IMR-90 (cell line): ENCODE data around the gene ABHD6. TPM values are rescaled to one million over a fixed set of nuclear protein-coding genes. Genes with fewer than 3 reads are reported as not detected.

Experiments used
- ATAC-seq: fragments of 200-7000 bp; cut with Tn5 transposase; 2 replicates; pipeline ENCODE4 v1.9.1; 2020; ENCODE audit warnings: low read depth, mild to moderate bottlenecking, moderate library complexity
- BruUV-seq: library from RNA; stranded (reverse); fragments of 400-500 nt; replicated peaks from 2 replicates; lab custom pipeline; 2021; lab: Mats Ljungman, UMichigan
- CTCF ChIA-PET: fragments of 300-600 bp; formaldehyde crosslinking; extraction: SDS; loops from one replicate; lab custom pipeline; 2021; ENCODE audit warnings: antibody characterized with exemption; lab: Yijun Ruan, JAX
- POLR2A ChIA-PET: fragments of 300-600 bp; sonication (Branson Sonifier 250); formaldehyde crosslinking; loops from one replicate; lab custom pipeline; 2022; ENCODE audit warnings: antibody characterized with exemption; ENCODE audit not compliant: unreplicated experiment; lab: Charles Lee
- DNase-seq: peaks from one replicate; pipeline ENCODE4 v3.0.0; 2013
- H2AFZ ChIP-seq: replicated peaks from 2 replicates; pipeline ENCODE3; 2013; ENCODE audit warnings: low read length, mild to moderate bottlenecking; ENCODE audit not compliant: poor library complexity
- H2AK5ac ChIP-seq: 2 replicates; pipeline ENCODE4 v1.6.1; 2013; ENCODE audit warnings: low read depth, low read length, inconsistent platforms
- H2AK9ac ChIP-seq: replicated peaks from 2 replicates; pipeline ENCODE3; 2013; ENCODE audit warnings: mild to moderate bottlenecking, low read depth, low read length, moderate library complexity; ENCODE audit not compliant: poor library complexity
- H2BK120ac ChIP-seq: 2 replicates; pipeline ENCODE4 v1.6.1; 2013; ENCODE audit warnings: low read depth, low read length, inconsistent platforms
- H2BK15ac ChIP-seq: 3 replicates; pipeline ENCODE4 v1.6.1; 2013; ENCODE audit warnings: low read depth, low read length, inconsistent platforms
- H2BK20ac ChIP-seq: 2 replicates; pipeline ENCODE4 v1.6.1; 2013; ENCODE audit warnings: low read depth, mild to moderate bottlenecking, inconsistent platforms, low read length, moderate library complexity
- H2BK5ac ChIP-seq: 2 replicates; pipeline ENCODE4 v1.6.1; 2013; ENCODE audit warnings: mild to moderate bottlenecking, low read depth, low read length, inconsistent platforms; ENCODE audit not compliant: poor library complexity, severe bottlenecking
- H3K14ac ChIP-seq: replicated peaks from 2 replicates; pipeline ENCODE4 v1.6.1; 2013; ENCODE audit warnings: low read depth, low read length, inconsistent platforms
- H3K18ac ChIP-seq: 2 replicates; pipeline ENCODE4 v1.6.1; 2013; ENCODE audit warnings: low read depth, low read length, control low read depth
- H3K23ac ChIP-seq: 2 replicates; pipeline ENCODE4 v1.6.1; 2013; ENCODE audit warnings: low read depth, low read length, inconsistent platforms
- H3K27ac ChIP-seq: 2 replicates; pipeline ENCODE4 v1.5.1; 2013; ENCODE audit warnings: mild to moderate bottlenecking, control low read depth, low read length; ENCODE audit not compliant: insufficient read depth
- H3K27me3 ChIP-seq: 2 replicates; pipeline ENCODE4 v1.6.1; 2013; ENCODE audit warnings: low read length; ENCODE audit not compliant: control insufficient read depth, insufficient read depth
- H3K36me3 ChIP-seq: 2 replicates; pipeline ENCODE4 v1.6.1; 2013; ENCODE audit warnings: low read length, mixed read lengths; ENCODE audit not compliant: control insufficient read depth, insufficient read depth
- H3K4ac ChIP-seq: 2 replicates; pipeline ENCODE4 v1.6.1; 2013; ENCODE audit warnings: low read depth, low read length, inconsistent platforms
- H3K4me1 ChIP-seq: 2 replicates; pipeline ENCODE4 v1.6.1; 2013; ENCODE audit warnings: low read length, mixed read lengths; ENCODE audit not compliant: control insufficient read depth, insufficient read depth
- H3K4me2 ChIP-seq: 2 replicates; pipeline ENCODE4 v1.6.1; 2013; ENCODE audit warnings: low read depth, mild to moderate bottlenecking, control low read depth, low read length, moderate library complexity
- H3K4me3 ChIP-seq: 2 replicates; pipeline ENCODE4 v1.5.1; 2013; ENCODE audit warnings: low read depth, mild to moderate bottlenecking, control low read depth, low read length, moderate library complexity; ENCODE audit not compliant: insufficient read depth
- H3K56ac ChIP-seq: 2 replicates; pipeline ENCODE4 v1.6.1; 2013; ENCODE audit warnings: low read length, inconsistent platforms; ENCODE audit not compliant: insufficient read depth; ENCODE audit errors: extremely low read depth
- H3K79me1 ChIP-seq, 2 experiments: 2 replicates each; pipeline ENCODE4 v1.6.1; 2013; ENCODE audit warnings: low read length in 2 of 2, inconsistent platforms in 1 of 2, low read depth in 1 of 2
- H3K9ac ChIP-seq: 2 replicates; pipeline ENCODE4 v1.6.1; 2013; ENCODE audit warnings: low read depth, low read length, control low read depth
- H3K9me1 ChIP-seq: 2 replicates; pipeline ENCODE4 v1.6.1; 2013; ENCODE audit warnings: low read length, inconsistent platforms; ENCODE audit not compliant: insufficient read depth
- H3K9me3 ChIP-seq: 2 replicates; pipeline ENCODE4 v1.6.1; 2013; ENCODE audit warnings: low read length; ENCODE audit not compliant: control insufficient read depth, insufficient read depth
- H4K20me1 ChIP-seq: 2 replicates; pipeline ENCODE4 v1.6.1; 2013; ENCODE audit warnings: low read length, inconsistent platforms; ENCODE audit not compliant: insufficient read depth
- H4K5ac ChIP-seq: 2 replicates; pipeline ENCODE4 v1.6.1; 2013; ENCODE audit warnings: mild to moderate bottlenecking, low read depth, low read length, control low read depth
- H4K8ac ChIP-seq, 2 experiments: 2 replicates each; pipeline ENCODE4 v1.6.1; 2013; ENCODE audit warnings: low read depth in 2 of 2, low read length in 2 of 2, control low read depth in 1 of 2, inconsistent platforms in 1 of 2
- H4K91ac ChIP-seq: 2 replicates; pipeline ENCODE4 v1.6.1; 2013; ENCODE audit warnings: low read depth, low read length, inconsistent platforms; ENCODE audit not compliant: insufficient read depth
- BHLHE40 ChIP-seq: fragments of 150-350 bp; IDR thresholded peaks from 2 replicates; pipeline ENCODE4 v1.6.1; 2016; ENCODE audit warnings: mild to moderate bottlenecking, low read depth, low read length
- CEBPB ChIP-seq: IDR thresholded peaks from 2 replicates; pipeline ENCODE4 v1.6.1; 2012; ENCODE audit warnings: low read depth, low read length, improper control_type of control experiment
- ELK1 ChIP-seq: fragments of 150-350 bp; IDR thresholded peaks from 2 replicates; pipeline ENCODE4 v1.6.1; 2016; ENCODE audit warnings: low read depth, mild to moderate bottlenecking, low read length, moderate library complexity, borderline replicate concordance
- FOS ChIP-seq: fragments of 150-350 bp; IDR thresholded peaks from 2 replicates; pipeline ENCODE4 v1.6.1; 2016; ENCODE audit warnings: low read depth, low read length
- MAFK ChIP-seq: IDR thresholded peaks from 2 replicates; pipeline ENCODE4 v1.6.1; 2012; ENCODE audit warnings: low read depth, low read length, improper control_type of control experiment
- MAZ ChIP-seq: IDR thresholded peaks from 2 replicates; pipeline ENCODE4 v1.6.1; 2012; ENCODE audit warnings: low read depth, mild to moderate bottlenecking, low read length, improper control_type of control experiment, moderate library complexity, borderline replicate concordance
- MXI1 ChIP-seq: IDR thresholded peaks from 2 replicates; pipeline ENCODE4 v1.6.1; 2012; ENCODE audit warnings: low read depth, mild to moderate bottlenecking, low read length, moderate library complexity, borderline replicate concordance
- NFE2L2 ChIP-seq: fragments of 150-350 bp; IDR thresholded peaks from 2 replicates; pipeline ENCODE4 v1.6.1; 2016; ENCODE audit warnings: low read depth, mild to moderate bottlenecking, low read length
- POLR2A ChIP-seq: IDR thresholded peaks from 2 replicates; pipeline ENCODE4 v1.6.1; 2012; ENCODE audit warnings: mild to moderate bottlenecking, low read depth, low read length
- RAD21 ChIP-seq: IDR thresholded peaks from 2 replicates; pipeline ENCODE4 v1.6.1; 2012; ENCODE audit warnings: low read length, improper control_type of control experiment
- RCOR1 ChIP-seq: IDR thresholded peaks from 2 replicates; pipeline ENCODE4 v1.6.1; 2012; ENCODE audit warnings: mild to moderate bottlenecking, low read length, improper control_type of control experiment; ENCODE audit not compliant: insufficient replicate concordance
- RFX5 ChIP-seq: IDR thresholded peaks from 2 replicates; pipeline ENCODE4 v1.8.0; 2012; ENCODE audit warnings: low read depth, mild to moderate bottlenecking, low read length, moderate library complexity
- SMC3 ChIP-seq: fragments of 150-350 bp; IDR thresholded peaks from 2 replicates; pipeline ENCODE4 v1.6.1; 2016; ENCODE audit warnings: low read depth, mild to moderate bottlenecking, antibody characterized with exemption, low read length, moderate library complexity
- USF2 ChIP-seq: fragments of 150-350 bp; IDR thresholded peaks from 2 replicates; pipeline ENCODE4 v1.6.1; 2017; ENCODE audit warnings: mild to moderate bottlenecking, antibody characterized with exemption, low read length, low read depth
- WGBS, 2 experiments: methylation state at CpG; one replicate each; pipeline versions ENCODE4 v1.1.5 to v1.1.7; 2013; ENCODE audit warnings: missing lambda C conversion rate in 2 of 2; ENCODE audit not compliant: insufficient read length in 1 of 2; ENCODE audit errors: extremely low coverage in 2 of 2; 5-methylcytosine and 5-hydroxymethylcytosine counted together
- dilution Hi-C: fragments of 300-500 bp; cut with HindIII; formaldehyde crosslinking; loops from one replicate; pipeline ENCODE4 v1.14.3; 2018; ENCODE audit warnings: low sequenced_read_pairs; ENCODE audit not compliant: unreplicated experiment
- in situ Hi-C: fragments of 300-500 bp; cut with MboI; formaldehyde crosslinking; loops from 3 replicates; pipeline ENCODE4 v1.14.3; 2019; ENCODE audit warnings: low sequenced_read_pairs, inconsistent platforms, mixed read lengths
- intact Hi-C: fragments of 100-400 bp; cut with micrococcal nuclease; formaldehyde crosslinking; loops from 2 replicates; pipeline ENCODE4 v1.10.0; 2022
- polyA plus RNA-seq, 3 experiments: library from polyadenylated mRNA; depleted of rRNA; stranded (reverse); fragments of >200 nt; gene quantifications; 2 replicates each; pipeline ENCODE4 v1.2.3, GENCODE V29; 2012; ENCODE audit warnings: low replicate concordance in 1 of 3
- total RNA-seq: library from RNA; depleted of rRNA; stranded (reverse); fragments of >200 nt; gene quantifications from 2 replicates; pipeline ENCODE4 v1.2.3, GENCODE V29; 2012
- TF ChIP-seq, protein P1 (sequence below): conservative IDR thresholded peaks from 2 replicates; pipeline ENCODE4 v1.5.1; 2012; ENCODE audit warnings: mild to moderate bottlenecking, low read depth, low read length, improper control_type of control experiment

Gene ABHD6
- total and polyA plus RNA-seq, 2 of the 4 experiments (the other 2 are of a cell fraction) = 5.0 to 5.6 TPM

DNA sequence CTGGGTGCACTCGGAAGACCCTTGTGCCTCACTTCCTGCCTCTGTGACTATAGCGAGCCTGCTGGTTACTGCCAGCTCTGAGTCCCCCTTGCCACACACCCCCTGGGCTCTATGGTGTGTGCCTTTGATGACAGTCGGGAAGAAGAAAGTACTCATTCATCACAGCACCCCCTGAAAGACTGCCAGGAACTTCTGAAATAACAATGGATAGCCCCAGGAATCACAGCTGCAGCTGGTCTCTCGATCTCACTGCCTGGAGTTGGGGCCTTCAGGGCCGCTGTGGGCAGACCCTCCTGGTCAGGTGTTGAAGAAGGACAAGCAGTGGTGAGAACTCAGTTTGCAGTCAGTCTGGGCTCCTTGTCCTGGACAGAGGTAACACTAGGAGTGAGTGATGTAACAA is 58.7 kb downstream of the ABHD6 start:
- intact Hi-C loops = loop anchor here (5.0 kb wide), 1 partner anchor 429 kb away; no protein-coding TSS in a partner anchor

More for the DNA sequence above, 58.7 kb downstream of the ABHD6 start:
- peaks cover 11% of the 10 kb centered on the region; the same call in 1 of the 2 replicates for H3K27me3 ChIP-seq
- H3K4me1 ChIP-seq = no peaks in the 10 kb centered on the region
- WGBS, 2 experiments = no CpG with 5 or more reads among the region's 5 CpGs
- no peak overlapping the region for H4K5ac ChIP-seq
- no peak overlapping the region for H2BK15ac ChIP-seq
- dilution Hi-C loops = no loop called here
- no peak overlapping the region for H4K8ac ChIP-seq
- TF ChIP-seq, protein P1, sequence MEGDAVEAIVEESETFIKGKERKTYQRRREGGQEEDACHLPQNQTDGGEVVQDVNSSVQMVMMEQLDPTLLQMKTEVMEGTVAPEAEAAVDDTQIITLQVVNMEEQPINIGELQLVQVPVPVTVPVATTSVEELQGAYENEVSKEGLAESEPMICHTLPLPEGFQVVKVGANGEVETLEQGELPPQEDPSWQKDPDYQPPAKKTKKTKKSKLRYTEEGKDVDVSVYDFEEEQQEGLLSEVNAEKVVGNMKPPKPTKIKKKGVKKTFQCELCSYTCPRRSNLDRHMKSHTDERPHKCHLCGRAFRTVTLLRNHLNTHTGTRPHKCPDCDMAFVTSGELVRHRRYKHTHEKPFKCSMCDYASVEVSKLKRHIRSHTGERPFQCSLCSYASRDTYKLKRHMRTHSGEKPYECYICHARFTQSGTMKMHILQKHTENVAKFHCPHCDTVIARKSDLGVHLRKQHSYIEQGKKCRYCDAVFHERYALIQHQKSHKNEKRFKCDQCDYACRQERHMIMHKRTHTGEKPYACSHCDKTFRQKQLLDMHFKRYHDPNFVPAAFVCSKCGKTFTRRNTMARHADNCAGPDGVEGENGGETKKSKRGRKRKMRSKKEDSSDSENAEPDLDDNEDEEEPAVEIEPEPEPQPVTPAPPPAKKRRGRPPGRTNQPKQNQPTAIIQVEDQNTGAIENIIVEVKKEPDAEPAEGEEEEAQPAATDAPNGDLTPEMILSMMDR = no peak
- no peak for TF ChIP-seq MAFK
- TF ChIP-seq FOS = no peak
- no peak for TF ChIP-seq CEBPB
- no peak for TF ChIP-seq MXI1
- TF ChIP-seq RFX5 = no peak
- no peak for TF ChIP-seq MAZ
- no peak for TF ChIP-seq BHLHE40
- no peak for TF ChIP-seq POLR2A
- no peak for TF ChIP-seq NFE2L2
- TF ChIP-seq RAD21 = no peak
- TF ChIP-seq SMC3 = no peak
- no peak for TF ChIP-seq USF2
- no peak for TF ChIP-seq ELK1
- no peak for TF ChIP-seq RCOR1
- in situ Hi-C loops = no loop called here
- H3K4me2 ChIP-seq = no peak overlapping the region
- ChIA-PET POLR2A (no interaction called here), CTCF (interaction anchor here (0.5 kb wide), 1 partner anchor 267 kb away, joined by 3 read pairs; no protein-coding TSS in a partner anchor)
- no peak overlapping the region for H4K91ac ChIP-seq
- no peak overlapping the region for H3K9ac ChIP-seq
- no peak overlapping the region for H3K14ac ChIP-seq
- no peak overlapping the region for H3K18ac ChIP-seq
- no peak overlapping the region for H3K56ac ChIP-seq
- ATAC-seq (no peak), DNase-seq (no peak)
- no peak overlapping the region for H3K27ac ChIP-seq
- no peak overlapping the region for H2BK20ac ChIP-seq
- peaks cover 4% of the 10 kb centered on the region for H3K9me3 ChIP-seq
- no peaks in the 10 kb centered on the region; the same call in 1 of the 2 replicates for H3K9me1 ChIP-seq
- no peak overlapping the region for H2BK120ac ChIP-seq
- no peak overlapping the region for H2BK5ac ChIP-seq
- H3K4ac ChIP-seq = no peak overlapping the region
- H3K36me3 ChIP-seq = peaks cover 3% of the 10 kb centered on the region; the same call in 1 of the 2 replicates
- H2AK5ac ChIP-seq = no peak overlapping the region
- no peaks in the 10 kb centered on the region for H3K79me1 ChIP-seq
- no peak overlapping the region for H2AK9ac ChIP-seq
- BruUV-seq = no TSS peak
- no peak overlapping the region for H2AFZ ChIP-seq
- no peak overlapping the region for H3K4me3 ChIP-seq
- no peak overlapping the region for H3K23ac ChIP-seq
- no peaks in the 10 kb centered on the region for H4K20me1 ChIP-seq
